ENCODE measurements around the gene SHISA6.

DNA sequence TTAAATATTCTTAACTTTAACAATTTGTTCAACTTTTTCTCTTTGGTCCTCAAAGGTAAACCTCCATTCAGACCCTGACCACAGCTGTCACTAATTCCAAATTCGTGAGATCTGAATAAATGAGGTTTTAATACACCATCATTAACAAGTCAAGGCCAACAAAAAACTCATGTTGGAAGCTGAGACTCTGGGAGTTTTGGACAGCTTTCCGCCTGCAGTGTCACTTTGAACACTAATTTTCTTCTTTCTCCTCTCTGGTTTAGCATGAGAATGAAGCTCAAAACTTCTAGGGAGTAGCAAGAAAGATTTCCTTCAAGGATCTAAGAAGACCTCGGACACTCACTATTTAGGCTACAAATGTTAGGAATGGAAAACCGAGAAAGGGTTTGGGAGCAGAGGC, 324.6 kb downstream of the SHISA6 start:
- TF ChIP-seq, protein P1, sequence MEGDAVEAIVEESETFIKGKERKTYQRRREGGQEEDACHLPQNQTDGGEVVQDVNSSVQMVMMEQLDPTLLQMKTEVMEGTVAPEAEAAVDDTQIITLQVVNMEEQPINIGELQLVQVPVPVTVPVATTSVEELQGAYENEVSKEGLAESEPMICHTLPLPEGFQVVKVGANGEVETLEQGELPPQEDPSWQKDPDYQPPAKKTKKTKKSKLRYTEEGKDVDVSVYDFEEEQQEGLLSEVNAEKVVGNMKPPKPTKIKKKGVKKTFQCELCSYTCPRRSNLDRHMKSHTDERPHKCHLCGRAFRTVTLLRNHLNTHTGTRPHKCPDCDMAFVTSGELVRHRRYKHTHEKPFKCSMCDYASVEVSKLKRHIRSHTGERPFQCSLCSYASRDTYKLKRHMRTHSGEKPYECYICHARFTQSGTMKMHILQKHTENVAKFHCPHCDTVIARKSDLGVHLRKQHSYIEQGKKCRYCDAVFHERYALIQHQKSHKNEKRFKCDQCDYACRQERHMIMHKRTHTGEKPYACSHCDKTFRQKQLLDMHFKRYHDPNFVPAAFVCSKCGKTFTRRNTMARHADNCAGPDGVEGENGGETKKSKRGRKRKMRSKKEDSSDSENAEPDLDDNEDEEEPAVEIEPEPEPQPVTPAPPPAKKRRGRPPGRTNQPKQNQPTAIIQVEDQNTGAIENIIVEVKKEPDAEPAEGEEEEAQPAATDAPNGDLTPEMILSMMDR (IDR thresholded peaks at IDR 0.05) = no peak
- TF ChIP-seq, protein P2, sequence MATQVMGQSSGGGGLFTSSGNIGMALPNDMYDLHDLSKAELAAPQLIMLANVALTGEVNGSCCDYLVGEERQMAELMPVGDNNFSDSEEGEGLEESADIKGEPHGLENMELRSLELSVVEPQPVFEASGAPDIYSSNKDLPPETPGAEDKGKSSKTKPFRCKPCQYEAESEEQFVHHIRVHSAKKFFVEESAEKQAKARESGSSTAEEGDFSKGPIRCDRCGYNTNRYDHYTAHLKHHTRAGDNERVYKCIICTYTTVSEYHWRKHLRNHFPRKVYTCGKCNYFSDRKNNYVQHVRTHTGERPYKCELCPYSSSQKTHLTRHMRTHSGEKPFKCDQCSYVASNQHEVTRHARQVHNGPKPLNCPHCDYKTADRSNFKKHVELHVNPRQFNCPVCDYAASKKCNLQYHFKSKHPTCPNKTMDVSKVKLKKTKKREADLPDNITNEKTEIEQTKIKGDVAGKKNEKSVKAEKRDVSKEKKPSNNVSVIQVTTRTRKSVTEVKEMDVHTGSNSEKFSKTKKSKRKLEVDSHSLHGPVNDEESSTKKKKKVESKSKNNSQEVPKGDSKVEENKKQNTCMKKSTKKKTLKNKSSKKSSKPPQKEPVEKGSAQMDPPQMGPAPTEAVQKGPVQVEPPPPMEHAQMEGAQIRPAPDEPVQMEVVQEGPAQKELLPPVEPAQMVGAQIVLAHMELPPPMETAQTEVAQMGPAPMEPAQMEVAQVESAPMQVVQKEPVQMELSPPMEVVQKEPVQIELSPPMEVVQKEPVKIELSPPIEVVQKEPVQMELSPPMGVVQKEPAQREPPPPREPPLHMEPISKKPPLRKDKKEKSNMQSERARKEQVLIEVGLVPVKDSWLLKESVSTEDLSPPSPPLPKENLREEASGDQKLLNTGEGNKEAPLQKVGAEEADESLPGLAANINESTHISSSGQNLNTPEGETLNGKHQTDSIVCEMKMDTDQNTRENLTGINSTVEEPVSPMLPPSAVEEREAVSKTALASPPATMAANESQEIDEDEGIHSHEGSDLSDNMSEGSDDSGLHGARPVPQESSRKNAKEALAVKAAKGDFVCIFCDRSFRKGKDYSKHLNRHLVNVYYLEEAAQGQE (IDR thresholded peaks at IDR 0.05; ENCODE audit: insufficient read depth in 1 of 2, low read depth in 2 of 2, low read length in 1 of 2) = no peak
- no peak for TF ChIP-seq POLR2AphosphoS5 (IDR thresholded peaks at IDR 0.05; ENCODE audit: low read depth, low read length)
- TF ChIP-seq TCF7L2 (IDR thresholded peaks at IDR 0.05; ENCODE audit: low read depth, low read length) = no peak

Measured in Panc1 (cell line).